Measurements from ENCODE around the gene SDK2. TPM values are rescaled to one million over a fixed set of nuclear protein-coding genes. Genes with fewer than 3 reads are reported as not detected.

The SDK2 gene
- total and polyA plus RNA-seq, 9 of the 15 experiments (the other 6 are each of a cell fraction or from before 2014, with no cell fraction given), result 0.04 TPM; not detected in 8

DNA sequence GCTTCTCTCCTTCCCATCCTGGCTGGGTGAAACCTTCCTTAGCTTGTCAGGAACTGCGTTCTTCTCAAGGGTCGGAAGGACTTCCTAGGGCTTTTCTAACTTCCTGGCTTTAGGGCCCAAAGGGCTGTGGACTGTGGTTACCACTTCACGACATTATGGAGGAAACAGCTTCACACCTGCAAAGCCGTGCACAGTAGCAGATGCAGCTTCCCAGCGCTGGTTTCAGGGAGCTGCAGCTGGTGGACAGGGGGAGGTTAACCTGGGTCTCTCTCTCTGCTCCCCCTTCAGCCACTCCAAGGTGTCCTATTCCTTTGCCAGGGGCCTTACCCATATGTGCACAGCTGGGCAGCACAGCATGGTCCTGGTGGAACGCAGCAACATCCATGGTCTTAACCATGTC lies 176.6 kb downstream of the SDK2 start:
- ChIA-PET CTCF (ENCODE audit: low intra/inter-chr PET ratio) (no interaction called here), POLR2A (interaction anchor here (1.3 kb wide), 1 partner anchor 9 kb away, joined by 6 read pairs; no protein-coding TSS in a partner anchor)
- H3K4me2 ChIP-seq (ENCODE audit: insufficient read depth, low read length), result no peak overlapping the region
- no peaks in the 10 kb centered on the region for H4K20me1 ChIP-seq (replicated peaks; ENCODE audit: control insufficient read depth, insufficient read depth, low read length)
- no peak overlapping the region for H3K9ac ChIP-seq (ENCODE audit: insufficient read depth in 1 of 2, low read depth in 2 of 2, low read length in 2 of 2)
- H3K4me3 ChIP-seq, result no peak overlapping the region
- no peaks in the 10 kb centered on the region for H3K36me3 ChIP-seq (ENCODE audit: control insufficient read depth, insufficient read depth, low read length)
- no peaks in the 10 kb centered on the region; the same call in 1 of the 2 replicates for H3K9me3 ChIP-seq (replicated peaks; ENCODE audit: control insufficient read depth, insufficient read depth, low read depth, low read length)
- no peaks in the 10 kb centered on the region for H3K9me1 ChIP-seq (ENCODE audit: control insufficient read depth, insufficient read depth, low read length)
- TF ChIP-seq CTBP1 (IDR thresholded peaks at IDR 0.05; ENCODE audit: borderline replicate concordance) (no peak), CREB3 (tag; conservative IDR thresholded peaks at IDR 0.05; ENCODE audit: low read depth) (no peak), POLR3G (IDR thresholded peaks at IDR 0.05; ENCODE audit: extremely low read depth, insufficient read length, insufficient replicate concordance) (no peak), SREBF1 (IDR thresholded peaks at IDR 0.05; ENCODE audit: borderline replicate concordance, low read depth, low read length) (no peak), ZNF184 (CRISPR knock-in tag; IDR thresholded peaks at IDR 0.05) (no peak), ZNF274 (IDR thresholded peaks at IDR 0.05; ENCODE audit: borderline replicate concordance, low read depth, low read length) (no peak), FOS (IDR thresholded peaks at IDR 0.05; ENCODE audit: extremely low read depth, insufficient read length) (no peak), POLR2A (conservative IDR thresholded peaks at IDR 0.05) (no peak)
- TF ChIP-seq, protein P1, sequence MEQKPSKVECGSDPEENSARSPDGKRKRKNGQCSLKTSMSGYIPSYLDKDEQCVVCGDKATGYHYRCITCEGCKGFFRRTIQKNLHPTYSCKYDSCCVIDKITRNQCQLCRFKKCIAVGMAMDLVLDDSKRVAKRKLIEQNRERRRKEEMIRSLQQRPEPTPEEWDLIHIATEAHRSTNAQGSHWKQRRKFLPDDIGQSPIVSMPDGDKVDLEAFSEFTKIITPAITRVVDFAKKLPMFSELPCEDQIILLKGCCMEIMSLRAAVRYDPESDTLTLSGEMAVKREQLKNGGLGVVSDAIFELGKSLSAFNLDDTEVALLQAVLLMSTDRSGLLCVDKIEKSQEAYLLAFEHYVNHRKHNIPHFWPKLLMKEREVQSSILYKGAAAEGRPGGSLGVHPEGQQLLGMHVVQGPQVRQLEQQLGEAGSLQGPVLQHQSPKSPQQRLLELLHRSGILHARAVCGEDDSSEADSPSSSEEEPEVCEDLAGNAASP (IDR thresholded peaks at IDR 0.05), result no peak
- H3K27me3 ChIP-seq (ENCODE audit: control insufficient read depth in 2 of 2, insufficient read depth in 2 of 2, low read length in 2 of 2), result peaks cover 0 to 13% of the 10 kb centered on the region in 2 experiments; a peak in 2 of 5 replicates
- in situ Hi-C loops (cut with MboI) (no loop called here), intact Hi-C loops (cut with micrococcal nuclease) (no loop called here)
- no TSS peak for BruUV-seq (replicated peaks)
- no peaks in the 10 kb centered on the region for H3K79me2 ChIP-seq (ENCODE audit: control insufficient read depth, insufficient read depth, low read length)
- WGBS (ENCODE audit: insufficient coverage, low coverage, missing lambda C conversion rate), result 0% methylated on average over 6 of the region's 6 CpGs
- H2AFZ ChIP-seq (ENCODE audit: low read depth, low read length), result no peak overlapping the region
- ATAC-seq, result no peak
- no peaks in the 10 kb centered on the region for H3K4me1 ChIP-seq (replicated peaks in 1 of 2; ENCODE audit: control insufficient read depth in 2 of 2, insufficient read depth in 2 of 2, low read length in 2 of 2)
- no peak for DNase-seq (ENCODE audit: extremely low read depth in 1 of 4, low spot score in 3 of 4)
- no peak for FAIRE-seq
- H3K27ac ChIP-seq (ENCODE audit: extremely low read depth, low read depth, low read length), result no peak overlapping the region

All from K562 (cell line).